B cell (primary cell): ENCODE results near the gene MOB3C.

Source experiments
- EZH2 ChIP-seq: IDR thresholded peaks from 2 replicates; pipeline ENCODE4 v1.6.1; 2012; ENCODE audit warnings: borderline replicate concordance, low read depth, mild to moderate bottlenecking, moderate library complexity, low read length; ENCODE audit not compliant: insufficient read depth, poor library complexity, severe bottlenecking
- TF ChIP-seq, protein P1 (sequence below): fragments of 200-600 bp; IDR thresholded peaks from one replicate; pipeline ENCODE4 v1.8.0; 2022; ENCODE audit warnings: antibody characterized with exemption, mild to moderate bottlenecking

DNA sequence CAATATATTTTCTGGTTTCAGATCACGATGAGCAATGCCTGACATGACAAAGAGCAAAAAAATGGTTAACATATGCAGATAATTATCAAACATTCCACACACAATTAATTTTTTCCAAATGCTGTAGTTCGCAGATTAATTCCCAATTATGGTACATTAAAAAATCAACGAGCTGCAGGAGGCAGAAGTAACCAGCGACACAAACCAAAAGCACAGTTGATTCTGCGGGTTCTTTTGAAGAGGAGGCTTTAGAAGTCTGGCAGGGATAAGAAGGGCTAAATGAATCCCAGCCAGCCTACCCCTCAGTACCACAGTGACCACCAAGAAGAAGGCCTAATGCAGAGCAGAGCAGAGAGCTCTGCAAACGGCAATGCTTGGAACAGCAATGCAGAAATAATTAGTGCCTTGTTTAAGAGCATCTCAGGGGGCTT is 48.1 kb downstream of the MOB3C start:
- no peak for TF ChIP-seq EZH2
- TF ChIP-seq, protein P1, sequence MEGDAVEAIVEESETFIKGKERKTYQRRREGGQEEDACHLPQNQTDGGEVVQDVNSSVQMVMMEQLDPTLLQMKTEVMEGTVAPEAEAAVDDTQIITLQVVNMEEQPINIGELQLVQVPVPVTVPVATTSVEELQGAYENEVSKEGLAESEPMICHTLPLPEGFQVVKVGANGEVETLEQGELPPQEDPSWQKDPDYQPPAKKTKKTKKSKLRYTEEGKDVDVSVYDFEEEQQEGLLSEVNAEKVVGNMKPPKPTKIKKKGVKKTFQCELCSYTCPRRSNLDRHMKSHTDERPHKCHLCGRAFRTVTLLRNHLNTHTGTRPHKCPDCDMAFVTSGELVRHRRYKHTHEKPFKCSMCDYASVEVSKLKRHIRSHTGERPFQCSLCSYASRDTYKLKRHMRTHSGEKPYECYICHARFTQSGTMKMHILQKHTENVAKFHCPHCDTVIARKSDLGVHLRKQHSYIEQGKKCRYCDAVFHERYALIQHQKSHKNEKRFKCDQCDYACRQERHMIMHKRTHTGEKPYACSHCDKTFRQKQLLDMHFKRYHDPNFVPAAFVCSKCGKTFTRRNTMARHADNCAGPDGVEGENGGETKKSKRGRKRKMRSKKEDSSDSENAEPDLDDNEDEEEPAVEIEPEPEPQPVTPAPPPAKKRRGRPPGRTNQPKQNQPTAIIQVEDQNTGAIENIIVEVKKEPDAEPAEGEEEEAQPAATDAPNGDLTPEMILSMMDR = no peak
